Stimulated activated CD8-positive, alpha-beta memory T cell treated with anti-CD3 and anti-CD28 coated beads, Interleukin-7, amount 100 ng/mL, for 48 hours (primary cell): ENCODE measurements around the gene PCDH15.

ENCODE experiments used
- DNase-seq, 2 donors: peaks; one replicate each; pipeline ENCODE4 v3.0.0-alpha.2; 2020; ENCODE audit warnings: low read depth in 1 of 2; ENCODE audit errors: extremely low read depth in 1 of 2

PCDH15 gene

DNA sequence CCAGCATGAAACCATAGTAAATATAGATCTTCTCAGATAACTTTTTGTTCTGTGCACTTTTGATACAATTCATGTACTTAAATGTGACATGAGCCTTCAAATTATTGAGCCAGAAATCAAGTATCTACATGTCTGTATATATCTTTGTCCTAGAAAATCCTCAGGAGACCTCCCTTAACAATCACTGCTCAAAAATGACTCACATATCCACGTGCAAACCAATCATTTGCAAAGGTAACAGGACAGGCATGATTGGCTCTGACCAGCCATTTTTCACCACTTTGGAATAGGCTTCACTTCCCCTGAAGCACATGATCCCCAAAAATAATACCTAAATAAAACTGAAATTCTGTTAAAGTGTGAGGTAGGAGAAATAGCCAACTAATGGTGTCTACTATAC lies 902.5 kb downstream of the PCDH15 start:
- DNase-seq, result no peak

DNA sequence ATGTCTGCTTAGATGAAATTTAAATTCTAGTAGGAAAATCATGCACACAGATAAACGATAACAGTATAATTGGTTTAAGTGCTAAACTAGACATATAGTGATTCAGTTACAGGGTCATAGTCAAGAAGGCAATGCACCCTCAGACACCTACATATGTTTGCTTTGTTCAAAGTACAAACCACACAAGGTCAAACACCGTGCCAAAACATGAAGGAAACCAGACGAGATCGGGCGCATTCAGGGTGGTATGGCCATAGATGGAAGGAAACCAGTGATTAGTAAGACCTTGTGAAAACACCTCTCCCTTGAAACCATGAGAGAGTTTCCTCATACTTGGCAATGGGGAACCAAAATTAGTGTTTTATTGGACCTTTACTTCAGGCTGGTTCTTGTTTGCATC lies 906.9 kb downstream of the PCDH15 start:
- no peak for DNase-seq

DNA sequence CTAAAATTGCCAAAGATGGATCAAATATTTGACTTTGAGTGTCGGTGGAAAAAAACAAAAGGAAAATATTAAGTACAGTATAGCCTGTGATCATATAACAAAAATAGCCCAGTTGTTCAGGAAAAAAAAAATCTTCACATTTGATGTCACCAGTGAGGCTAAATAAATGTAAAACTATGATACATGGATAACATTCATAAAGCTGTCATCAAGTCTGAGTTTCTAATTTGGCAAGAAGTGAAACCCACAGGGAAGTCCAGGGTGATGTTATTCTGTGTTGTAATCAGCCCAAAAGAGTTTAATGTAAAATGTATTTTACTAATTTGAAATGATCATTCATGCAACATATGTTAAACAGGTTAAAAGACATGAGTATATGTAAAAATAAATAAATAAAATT lies 908.0 kb downstream of the PCDH15 start:
- no peak for DNase-seq

DNA sequence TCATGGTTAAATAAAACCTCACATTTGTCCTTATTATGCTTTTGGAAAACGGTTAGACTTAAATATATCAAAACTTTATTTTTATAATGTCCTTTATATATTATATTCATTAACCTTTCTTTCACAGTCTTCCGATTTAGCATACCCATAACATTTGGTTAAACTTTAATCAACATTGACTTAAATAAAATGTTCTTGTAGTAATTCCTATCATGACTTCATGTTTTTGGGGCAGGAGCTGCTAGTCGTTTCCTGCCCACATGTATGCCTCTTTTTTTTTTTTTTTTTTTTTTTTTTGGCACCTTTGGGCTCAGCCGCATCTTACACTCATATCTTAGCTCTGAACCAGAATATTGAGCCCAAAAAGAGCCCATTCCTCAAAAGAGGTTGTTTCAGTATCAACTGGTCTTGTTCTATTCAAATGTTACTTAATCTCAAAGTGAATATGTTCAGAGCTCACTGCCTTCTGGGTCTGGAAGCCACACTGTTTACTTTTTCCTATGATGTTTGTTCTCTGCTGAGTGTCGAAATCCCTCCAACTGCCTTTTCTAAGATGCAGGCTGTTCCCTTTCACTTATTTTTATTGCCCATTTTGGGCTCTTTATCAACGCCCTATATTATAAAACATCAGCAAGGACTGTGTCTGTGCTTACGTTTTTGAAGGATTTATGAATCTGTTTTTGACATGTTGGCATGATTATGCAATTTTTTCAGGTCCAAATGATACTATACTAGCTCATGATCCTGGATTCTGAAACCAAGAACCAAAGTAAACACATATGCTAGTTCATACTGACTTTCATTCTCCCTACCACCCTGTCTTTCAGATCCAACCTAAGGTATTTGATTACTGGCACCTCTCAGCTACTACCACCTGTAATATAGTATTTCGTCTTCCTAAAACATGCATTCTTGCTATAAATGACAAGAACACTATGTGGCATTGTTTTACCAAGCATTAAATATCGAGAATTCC lies 914.4 kb downstream of the PCDH15 start:
- DNase-seq, result no peak

DNA sequence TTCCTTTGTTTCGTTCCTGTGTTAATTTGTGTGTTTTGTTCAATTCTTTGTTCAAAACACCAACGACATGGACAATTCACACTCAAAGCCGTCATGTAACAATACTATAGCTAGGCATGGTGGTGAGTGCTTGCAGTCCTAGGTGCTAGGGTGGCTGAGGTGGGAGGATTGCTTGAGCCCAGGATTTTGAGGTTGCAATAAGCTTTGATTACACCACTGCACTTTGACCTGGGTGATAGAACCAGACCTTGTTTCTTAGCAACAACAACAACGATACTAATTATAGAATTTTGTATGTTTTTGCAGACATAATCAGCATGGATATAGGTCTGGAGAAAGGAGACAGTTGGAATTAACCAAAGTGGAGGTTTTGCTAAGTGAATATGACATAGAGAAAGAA lies 936.2 kb downstream of the PCDH15 start:
- DNase-seq, result no peak

DNA sequence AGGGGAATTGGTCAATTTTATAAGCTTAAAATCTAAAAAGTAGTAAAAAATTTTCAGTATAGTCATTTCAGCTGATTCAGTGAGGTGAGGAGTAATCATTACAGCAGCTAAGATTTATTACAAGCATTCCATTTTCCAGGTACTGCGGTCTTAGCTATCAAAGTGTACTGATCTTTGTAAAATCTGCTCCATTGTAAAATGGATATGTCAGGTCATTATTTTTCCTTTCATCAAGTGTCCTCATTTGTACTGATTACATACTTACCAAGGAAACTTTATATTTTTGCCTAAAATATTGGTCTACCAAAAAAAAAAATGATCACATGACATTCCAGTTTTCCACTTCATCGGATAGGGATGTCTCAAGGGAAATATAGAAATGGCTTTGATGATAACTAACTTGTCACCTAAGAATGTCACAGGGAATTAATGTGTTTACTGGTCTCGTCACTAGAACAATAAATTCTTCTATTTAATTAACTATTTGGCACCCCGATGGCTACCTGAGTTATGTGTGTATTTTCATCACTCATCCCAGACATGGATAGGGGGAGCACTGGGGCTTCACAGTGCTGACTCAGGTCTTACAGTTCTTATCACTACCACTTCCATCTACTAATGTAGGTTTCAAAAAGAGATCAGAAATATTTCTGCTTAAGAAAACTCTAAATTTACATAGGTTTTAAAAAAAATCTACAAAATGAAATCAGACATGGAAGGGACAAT lies 948.4 kb downstream of the PCDH15 start:
- no peak for DNase-seq

DNA sequence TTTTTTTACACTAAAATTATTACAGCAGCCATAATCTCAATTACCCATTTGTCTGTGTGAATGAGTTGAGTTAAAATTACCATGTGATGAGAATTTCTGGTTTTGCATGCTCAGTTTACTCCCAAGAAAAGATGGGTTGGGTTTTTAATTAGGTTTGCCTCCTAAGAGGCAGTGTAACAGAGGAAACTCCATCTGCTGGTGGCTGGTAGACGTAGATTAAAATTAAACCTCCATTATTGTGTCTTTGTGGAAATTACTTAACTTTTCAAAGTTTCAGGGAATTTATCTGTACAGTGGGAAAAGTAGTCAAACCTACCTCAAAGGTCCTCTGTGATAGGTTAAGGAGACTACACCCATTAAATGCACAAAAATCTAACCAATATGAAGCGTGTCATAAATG lies 954.2 kb downstream of the PCDH15 start:
- no peak for DNase-seq

DNA sequence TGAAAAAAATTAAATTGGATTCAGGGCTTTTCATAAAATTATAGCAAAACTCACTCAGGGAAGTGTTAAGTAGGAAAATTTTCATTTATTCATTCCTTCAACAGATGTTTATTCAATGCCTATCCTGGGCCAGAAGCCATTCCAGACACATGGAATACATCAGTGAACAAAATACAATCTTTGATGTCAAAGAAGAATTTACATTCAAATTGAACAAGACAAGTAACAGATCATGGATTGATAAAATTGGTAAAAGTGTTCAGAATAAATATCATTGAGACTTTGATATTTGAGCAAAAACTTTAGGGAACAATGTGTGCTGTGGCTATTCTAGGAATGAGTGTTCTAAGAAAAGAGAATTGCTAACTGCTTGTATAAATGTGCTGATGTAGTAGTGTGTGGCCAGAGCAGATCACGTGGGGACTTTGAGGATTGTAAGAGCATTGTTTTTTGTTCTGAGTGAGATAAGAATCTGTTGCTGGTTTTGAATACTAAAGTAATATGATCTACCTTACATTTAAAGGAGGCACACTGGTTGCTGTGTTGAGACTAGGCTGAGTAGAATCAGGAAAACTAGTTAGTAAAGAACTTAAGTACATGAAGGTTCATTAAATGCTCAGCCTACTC lies 957.2 kb downstream of the PCDH15 start:
- no peak for DNase-seq

DNA sequence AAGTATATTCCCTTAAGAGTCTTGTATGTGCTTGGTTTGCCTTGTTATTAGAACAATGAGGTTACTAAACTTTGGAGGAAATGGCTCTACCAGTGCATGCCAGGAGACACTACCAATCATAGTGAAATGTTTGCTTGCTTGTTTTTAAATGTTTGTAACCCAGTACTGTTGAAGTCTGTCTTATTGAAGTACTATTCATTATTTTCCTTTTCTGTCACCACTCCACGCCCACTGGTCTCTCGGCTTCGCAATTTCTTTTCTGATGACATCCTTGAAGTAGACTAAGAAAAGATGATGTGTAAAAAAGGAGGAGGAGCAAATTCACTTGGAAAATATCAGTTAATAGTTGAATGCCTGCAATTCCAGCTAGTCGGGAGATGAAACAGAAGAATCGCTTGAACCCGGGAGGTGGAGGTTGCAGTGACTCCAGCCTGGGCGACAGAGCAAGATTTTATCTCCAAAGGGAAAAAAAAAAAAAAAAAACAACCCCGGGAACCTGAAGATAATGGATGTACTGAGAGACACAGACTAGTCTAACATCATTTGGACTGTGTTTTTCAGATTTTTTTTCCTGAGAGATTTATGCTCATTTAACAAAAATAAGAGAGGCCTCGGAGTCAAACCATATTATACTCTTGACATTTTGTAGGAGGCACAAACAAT lies 959.4 kb downstream of the PCDH15 start:
- DNase-seq, result no peak

DNA sequence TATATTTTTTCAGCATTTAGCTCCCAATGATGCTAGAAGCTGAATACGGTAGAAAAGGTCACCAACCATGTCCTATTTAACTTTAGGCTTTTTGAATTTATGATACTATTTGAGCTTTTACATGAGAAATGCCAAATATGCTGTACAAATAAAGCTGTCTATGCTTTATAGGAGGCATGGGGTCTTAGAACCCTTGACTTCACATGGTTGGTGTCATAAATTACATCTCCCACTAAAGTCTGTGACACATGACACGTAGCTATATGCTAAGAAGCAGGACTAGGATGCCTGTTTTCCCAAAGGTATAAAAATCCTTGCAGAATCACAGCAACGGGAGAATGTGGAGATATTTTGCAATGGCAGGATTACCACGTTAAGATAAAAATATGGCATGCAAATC lies 960.4 kb downstream of the PCDH15 start:
- DNase-seq, result no peak

DNA sequence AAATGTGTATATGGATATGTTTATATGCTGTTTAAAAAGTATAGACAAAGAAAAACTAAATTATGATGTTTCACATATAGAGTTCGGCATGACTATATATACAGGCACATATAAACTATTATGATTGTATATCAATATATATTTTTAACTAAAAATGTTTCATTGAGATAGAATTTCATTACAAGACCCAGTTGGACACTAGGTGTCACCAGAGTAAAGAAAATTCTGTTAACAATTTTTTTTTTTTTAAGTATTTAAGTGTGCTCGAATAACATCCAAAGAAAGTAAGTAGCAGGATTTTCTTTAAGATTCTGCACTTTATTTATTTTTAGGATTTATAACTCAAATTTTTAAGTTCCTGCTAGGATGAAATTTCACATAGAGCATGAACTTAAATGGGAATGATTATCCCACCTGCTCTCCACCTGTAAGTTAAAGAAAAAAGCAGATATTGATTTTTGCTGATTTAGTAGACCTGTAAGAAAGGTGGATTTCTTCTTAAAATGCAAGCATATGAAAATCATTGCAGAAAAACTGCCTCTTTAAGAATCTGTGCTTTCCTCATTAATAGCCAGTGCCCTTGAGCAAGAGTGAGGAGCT lies 961.5 kb downstream of the PCDH15 start:
- no peak for DNase-seq

DNA sequence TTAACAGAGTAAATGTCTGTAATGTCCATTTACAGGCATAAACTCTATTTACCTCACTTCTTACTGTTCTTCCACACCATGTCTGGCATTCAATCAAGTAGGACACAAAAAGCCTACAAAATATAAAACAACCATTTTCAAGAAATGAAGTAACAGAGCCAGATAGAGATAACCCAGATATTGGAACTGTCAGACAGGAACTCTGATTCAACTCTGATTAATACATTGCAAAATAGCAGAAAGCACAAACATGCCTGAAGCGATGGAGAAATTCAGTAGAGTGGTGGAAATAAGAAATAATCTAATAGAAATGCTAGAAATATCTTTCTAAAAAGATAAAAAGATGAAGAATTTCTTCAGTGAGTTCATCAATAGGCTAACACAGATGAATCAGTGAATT lies 964.4 kb downstream of the PCDH15 start:
- no peak for DNase-seq

DNA sequence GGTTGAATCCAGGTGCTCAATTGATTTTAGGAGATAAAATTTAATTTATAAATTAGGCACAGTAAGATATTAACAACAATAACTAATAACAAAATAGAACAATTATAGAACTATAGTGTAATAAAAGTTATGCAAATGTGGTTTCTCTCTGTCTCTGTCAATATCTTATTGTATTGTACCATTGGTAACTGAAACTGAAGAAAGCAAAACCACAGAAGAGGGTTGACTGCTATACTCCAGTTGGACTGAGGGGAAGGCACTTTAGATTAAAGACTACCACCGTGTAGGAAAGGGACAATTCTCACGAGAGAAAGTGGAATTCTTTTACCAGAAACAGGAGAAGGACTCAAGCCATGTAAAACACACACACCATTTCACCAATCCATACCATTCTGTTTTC lies 967.1 kb downstream of the PCDH15 start:
- DNase-seq, result no peak

DNA sequence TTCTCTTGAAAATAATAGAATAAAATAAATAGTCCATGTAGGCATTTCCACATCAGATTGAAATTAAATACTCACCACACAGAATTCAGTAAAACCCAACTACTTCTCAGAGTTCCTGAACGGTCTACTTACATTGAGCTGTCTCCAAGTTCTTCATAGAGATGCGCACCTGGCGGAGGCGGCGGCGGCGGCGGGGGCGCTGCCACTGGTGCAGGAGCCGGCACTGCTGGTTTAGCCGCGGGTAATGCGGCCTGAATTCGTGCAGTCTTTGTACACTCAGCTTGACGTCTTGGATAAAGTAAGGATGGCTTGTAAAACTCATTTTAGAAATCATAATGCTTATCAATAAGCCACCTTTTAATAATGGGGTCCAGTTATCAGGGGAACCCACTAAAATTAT lies 973.8 kb downstream of the PCDH15 start:
- no peak for DNase-seq

DNA sequence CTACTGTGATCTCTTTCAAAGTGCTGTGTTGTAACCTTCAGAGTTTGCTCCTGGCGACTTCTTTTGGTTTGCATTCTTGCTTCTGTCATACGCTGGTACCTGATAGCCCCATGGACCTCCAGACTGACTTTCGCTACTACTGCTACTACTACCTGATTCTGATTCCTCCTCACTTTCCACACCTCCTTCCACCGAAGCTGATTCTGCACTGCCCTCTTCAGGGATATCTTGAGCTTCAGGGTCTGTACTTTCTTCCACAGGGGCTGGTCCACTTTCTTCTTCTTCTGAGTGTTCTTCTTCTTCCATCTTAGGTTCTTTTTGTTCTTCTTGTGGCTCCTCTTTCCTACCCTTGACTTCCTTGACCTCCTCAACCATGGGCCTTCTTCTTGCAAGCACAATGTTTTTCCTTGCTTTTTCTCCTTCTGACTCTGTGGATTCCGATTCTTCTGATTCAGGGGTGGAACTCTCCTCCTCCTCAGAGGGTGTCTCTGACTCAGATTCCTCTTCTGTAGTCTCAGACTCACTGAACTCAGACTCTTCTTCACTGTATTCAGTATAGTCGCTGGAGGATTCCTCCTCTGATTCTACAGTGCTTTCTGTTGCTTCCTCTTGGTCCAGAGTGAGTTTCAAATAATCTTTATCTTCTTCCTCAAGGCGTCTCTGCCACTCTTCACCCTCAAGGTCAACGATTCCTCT lies 992.2 kb downstream of the PCDH15 start:
- DNase-seq, result no peak

DNA sequence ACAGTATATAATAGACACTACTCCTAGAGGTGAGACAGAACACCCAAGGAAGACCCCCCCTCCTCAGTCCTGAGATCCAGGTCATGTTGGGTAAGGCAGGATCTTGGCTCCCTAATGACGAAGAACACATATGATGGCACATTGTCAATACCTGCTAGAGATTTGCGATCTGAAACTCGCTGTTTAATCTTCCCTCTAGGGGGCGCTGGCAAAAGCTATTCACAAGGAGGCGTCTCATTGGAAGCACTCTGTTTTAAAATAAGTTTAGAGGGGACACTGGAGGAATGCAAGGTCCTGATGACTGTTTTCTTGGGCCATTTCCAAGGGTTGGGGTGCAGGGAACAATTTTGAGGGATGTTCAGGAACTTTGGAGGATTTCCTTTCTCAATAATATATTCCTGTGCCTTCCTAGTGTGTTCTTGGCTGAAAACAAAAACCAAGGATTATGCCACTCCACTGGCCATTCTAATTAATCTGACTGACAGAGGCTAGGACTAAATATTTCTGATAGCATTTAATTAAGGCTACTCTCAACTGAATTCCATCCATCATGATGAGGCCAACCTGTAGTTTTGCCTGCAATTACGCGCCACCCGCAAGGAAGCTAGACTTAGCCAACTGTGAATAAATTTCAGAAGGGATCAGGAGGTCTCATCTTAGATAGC lies 1014.7 kb downstream of the PCDH15 start:
- DNase-seq, result no peak

DNA sequence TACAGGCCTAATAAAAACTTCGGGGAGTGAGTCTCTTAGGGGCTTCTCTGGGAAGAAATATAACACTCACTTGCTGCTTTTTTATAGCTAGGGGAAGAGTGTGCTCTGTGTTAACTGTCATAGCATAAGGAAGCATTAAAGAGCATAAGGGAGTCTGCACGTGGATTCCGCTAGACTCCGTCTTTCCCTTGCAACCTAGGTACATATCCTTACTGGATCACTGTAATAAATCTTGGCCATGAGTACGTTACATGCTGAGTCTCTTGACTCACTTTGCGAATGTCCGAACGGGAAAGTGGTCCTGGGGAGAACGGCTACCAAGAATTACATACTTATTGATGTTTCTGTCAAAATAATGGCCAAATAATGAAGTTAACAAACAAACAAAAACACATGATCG lies 1029.3 kb downstream of the PCDH15 start:
- no peak for DNase-seq

DNA sequence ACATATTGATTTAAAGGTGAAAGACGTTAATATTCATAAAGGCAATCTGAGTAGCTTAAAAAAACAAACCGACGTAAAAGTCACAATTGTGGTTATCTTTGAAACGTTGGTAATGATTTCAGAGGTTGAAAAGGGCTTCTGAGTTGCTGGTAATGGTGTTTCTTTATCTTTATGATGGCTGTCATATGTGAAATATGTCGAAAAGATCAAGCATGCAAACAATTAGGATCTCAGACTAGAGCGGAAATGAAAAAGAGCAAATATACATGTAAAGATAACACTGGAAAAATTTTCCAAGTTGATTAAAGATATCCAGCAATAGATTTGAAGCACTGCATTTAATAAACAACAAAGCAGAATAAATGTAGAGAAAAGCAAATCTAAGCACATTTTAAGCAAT lies 1030.1 kb downstream of the PCDH15 start:
- DNase-seq, result no peak

DNA sequence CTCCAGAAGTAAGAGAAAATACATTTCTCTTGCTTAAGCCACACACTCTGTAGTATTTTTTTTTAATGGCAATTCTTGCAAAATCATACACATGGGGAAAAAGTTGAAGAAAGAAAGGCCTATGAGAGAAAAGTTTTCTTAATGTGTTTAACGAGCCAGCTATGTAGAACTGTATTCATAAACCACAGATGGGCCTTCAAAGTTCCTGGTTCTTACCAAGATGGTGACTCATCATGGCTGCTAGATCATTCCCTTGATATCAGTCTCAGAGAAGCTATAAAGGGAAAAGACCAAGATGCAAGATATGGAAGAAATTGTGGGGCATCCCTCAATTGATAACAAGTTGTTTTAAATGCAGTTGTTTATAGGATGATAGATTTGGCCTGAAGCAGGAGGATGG lies 1035.7 kb downstream of the PCDH15 start:
- no peak for DNase-seq
